ENCODE results near the gene SENP3. TPM values are rescaled to one million over a fixed set of nuclear protein-coding genes. Genes with fewer than 3 reads are reported as not detected.

Gene SENP3
- polyA plus RNA-seq (2013, experiment 1 of 2): 53.6 TPM
- polyA plus RNA-seq (2013, experiment 2 of 2): 65.0 TPM

GRCh38 chr17:7561589-7562207, at the start of gene SENP3:
TSS of gene SENP3 (plus strand) at chr17:7561919. CDS start at chr17:7563077, 1,158 bp downstream.
- Histone ChIP-seq H3K4me3 (ENCODE audit: extremely low read depth, insufficient read depth, low read length, poor library complexity, severe bottlenecking) (peak within 1 kb of the TSS; percentile 97), H3K36me3 (ENCODE audit: control insufficient read depth, insufficient read depth, low read length) (peaks cover 40% of the 10 kb centered on the region), H3K9me3 (ENCODE audit: control insufficient read depth, low read length) (no peaks in the 10 kb centered on the region), H3K4me1 (ENCODE audit: control insufficient read depth, insufficient read depth, low read length, poor library complexity, severe bottlenecking) (peaks cover 31% of the 10 kb centered on the region), H3K27ac (ENCODE audit: low read depth, low read length, severe bottlenecking) (peak within 1 kb of the TSS; percentile 81)
- WGBS, 2 experiments (ENCODE audit: insufficient coverage in 2 of 2): 0% methylated on average over 36 to 74 of the region's 82 CpGs

GRCh38 chr17:7512105-7512504, 49.6 kb upstream of the SENP3 start:
- 95 to 97% methylated on average over 12 to 15 of the region's 15 CpGs for WGBS, 2 experiments (ENCODE audit: insufficient coverage in 2 of 2)
- Histone ChIP-seq H3K4me3 (ENCODE audit: extremely low read depth, insufficient read depth, low read length, poor library complexity, severe bottlenecking) (no peak overlapping the region), H3K4me1 (ENCODE audit: control insufficient read depth, insufficient read depth, low read length, poor library complexity, severe bottlenecking) (no peaks in the 10 kb centered on the region), H3K36me3 (ENCODE audit: control insufficient read depth, insufficient read depth, low read length) (peaks cover 98% of the 10 kb centered on the region), H3K9me3 (ENCODE audit: control insufficient read depth, low read length) (no peaks in the 10 kb centered on the region), H3K27ac (ENCODE audit: low read depth, low read length, severe bottlenecking) (no peak overlapping the region)

DNA sequence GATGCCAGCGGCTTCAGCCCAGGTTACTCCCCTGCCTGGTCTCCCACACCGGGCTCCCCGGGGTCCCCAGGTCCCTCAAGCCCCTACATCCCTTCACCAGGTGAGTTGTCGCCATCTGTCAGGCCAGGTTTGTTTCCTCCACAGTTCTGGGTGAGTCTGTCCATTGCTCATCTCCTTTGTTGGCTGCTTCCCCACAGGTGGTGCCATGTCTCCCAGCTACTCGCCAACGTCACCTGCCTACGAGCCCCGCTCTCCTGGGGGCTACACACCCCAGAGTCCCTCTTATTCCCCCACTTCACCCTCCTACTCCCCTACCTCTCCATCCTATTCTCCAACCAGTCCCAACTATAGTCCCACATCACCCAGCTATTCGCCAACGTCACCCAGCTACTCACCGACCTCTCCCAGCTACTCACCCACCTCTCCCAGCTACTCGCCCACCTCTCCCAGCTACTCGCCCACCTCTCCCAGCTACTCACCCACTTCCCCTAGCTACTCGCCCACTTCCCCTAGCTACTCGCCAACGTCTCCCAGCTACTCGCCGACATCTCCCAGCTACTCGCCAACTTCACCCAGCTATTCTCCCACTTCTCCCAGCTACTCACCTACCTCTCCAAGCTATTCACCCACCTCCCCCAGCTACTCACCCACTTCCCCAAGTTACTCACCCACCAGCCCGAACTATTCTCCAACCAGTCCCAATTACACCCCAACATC, 48.7 kb upstream of the SENP3 start:
- no peak overlapping the region for H3K27ac ChIP-seq (ENCODE audit: low read depth, low read length, severe bottlenecking)
- no peaks in the 10 kb centered on the region for H3K4me1 ChIP-seq (ENCODE audit: control insufficient read depth, insufficient read depth, low read length, poor library complexity, severe bottlenecking)
- 90 to 96% methylated on average over 17 to 20 of the region's 20 CpGs for WGBS, 2 experiments (ENCODE audit: insufficient coverage in 2 of 2)
- no peak overlapping the region for H3K4me3 ChIP-seq (ENCODE audit: extremely low read depth, insufficient read depth, low read length, poor library complexity, severe bottlenecking)
- peaks cover 92% of the 10 kb centered on the region for H3K36me3 ChIP-seq (ENCODE audit: control insufficient read depth, insufficient read depth, low read length)
- no peaks in the 10 kb centered on the region for H3K9me3 ChIP-seq (ENCODE audit: control insufficient read depth, low read length)

DNA sequence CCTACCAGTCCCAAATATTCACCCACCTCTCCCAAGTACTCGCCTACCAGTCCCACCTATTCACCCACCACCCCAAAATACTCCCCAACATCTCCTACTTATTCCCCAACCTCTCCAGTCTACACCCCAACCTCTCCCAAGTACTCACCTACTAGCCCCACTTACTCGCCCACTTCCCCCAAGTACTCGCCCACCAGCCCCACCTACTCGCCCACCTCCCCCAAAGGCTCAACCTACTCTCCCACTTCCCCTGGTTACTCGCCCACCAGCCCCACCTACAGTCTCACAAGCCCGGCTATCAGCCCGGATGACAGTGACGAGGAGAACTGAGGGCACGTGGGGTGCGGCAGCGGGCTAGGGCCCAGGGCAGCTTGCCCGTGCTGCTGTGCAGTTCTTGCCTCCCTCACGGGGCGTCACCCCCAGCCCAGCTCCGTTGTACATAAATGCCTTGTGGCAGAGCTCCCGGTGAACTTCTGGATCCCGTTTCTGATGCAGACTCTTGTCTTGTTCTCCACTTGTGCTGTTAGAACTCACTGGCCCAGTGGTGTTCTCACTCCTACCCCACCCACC, 47.8 kb upstream of the SENP3 start:
- Histone ChIP-seq H3K4me3 (ENCODE audit: extremely low read depth, insufficient read depth, low read length, poor library complexity, severe bottlenecking) (no peak overlapping the region), H3K27ac (ENCODE audit: low read depth, low read length, severe bottlenecking) (no peak overlapping the region), H3K36me3 (ENCODE audit: control insufficient read depth, insufficient read depth, low read length) (peaks cover 82% of the 10 kb centered on the region), H3K9me3 (ENCODE audit: control insufficient read depth, low read length) (no peaks in the 10 kb centered on the region), H3K4me1 (ENCODE audit: control insufficient read depth, insufficient read depth, low read length, poor library complexity, severe bottlenecking) (no peaks in the 10 kb centered on the region)
- WGBS, 2 experiments (ENCODE audit: insufficient coverage in 2 of 2): 88 to 92% methylated on average over 14 to 16 of the region's 17 CpGs

DNA sequence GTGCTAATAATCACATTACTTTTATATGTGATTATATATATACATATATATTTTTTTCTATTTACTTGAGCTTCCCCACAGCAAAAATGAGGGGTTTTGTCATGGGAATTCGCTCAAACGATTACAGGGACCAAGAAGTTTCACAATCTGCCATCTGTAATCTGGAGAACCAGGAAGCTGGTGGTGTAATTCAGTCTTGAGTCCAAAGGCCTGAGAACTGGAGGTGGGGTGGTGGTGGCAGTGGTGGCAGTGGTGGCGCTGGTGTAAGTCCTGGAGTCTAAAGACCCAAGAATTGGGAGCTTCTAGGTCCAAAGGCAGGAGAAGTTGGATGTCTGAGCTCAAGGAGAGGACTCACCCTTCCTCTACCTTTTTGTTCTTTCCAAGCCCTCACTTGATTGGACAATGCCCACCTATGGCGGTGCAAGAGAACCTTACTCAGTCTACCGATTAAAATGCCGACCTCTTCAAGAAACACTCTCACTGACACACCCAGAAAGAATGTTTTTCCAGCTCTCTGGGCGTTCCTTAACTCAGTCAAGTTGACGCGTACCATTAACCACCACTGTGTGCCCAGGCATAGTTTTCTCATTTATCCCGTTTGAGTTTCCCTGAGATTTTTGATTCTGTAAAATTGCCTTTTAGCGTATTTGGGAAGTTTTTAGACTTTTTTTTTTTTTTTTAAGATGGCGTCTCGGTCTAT, 45.7 kb upstream of the SENP3 start:
- no peaks in the 10 kb centered on the region for H3K4me1 ChIP-seq (ENCODE audit: control insufficient read depth, insufficient read depth, low read length, poor library complexity, severe bottlenecking)
- 90 to 92% methylated on average over 8 of the region's 13 CpGs for WGBS, 2 experiments (ENCODE audit: insufficient coverage in 2 of 2)

DNA sequence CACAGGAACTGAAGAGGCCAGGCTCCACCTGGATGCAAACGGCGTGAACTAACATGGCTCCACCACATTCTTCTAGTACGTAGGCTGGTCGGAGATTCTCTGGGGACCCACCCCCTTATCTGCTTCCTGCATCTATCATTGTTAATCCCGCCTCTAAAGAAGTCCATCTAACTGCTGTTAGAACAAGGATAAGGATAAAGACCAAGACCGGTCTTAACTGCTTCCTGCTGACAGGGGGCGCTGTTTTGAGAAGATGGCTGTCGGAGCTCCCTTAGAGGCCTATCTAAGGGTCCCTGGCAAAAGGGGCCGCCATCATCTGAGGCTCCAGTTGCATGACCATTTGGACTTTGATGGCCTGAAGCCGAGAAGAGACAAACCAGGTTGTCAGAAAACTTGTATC, 38.7 kb upstream of the SENP3 start:
- H3K27ac ChIP-seq (ENCODE audit: low read depth, low read length, severe bottlenecking): no peak overlapping the region
- WGBS, 2 experiments (ENCODE audit: insufficient coverage in 2 of 2): 70 to 73% methylated on average over 5 to 8 of the region's 10 CpGs

More for the DNA sequence above, 45.7 kb upstream of the SENP3 start:
- H3K27ac ChIP-seq (ENCODE audit: low read depth, low read length, severe bottlenecking): no peak overlapping the region
- H3K4me3 ChIP-seq (ENCODE audit: extremely low read depth, insufficient read depth, low read length, poor library complexity, severe bottlenecking): no peak overlapping the region
- H3K9me3 ChIP-seq (ENCODE audit: control insufficient read depth, low read length): no peaks in the 10 kb centered on the region
- H3K36me3 ChIP-seq (ENCODE audit: control insufficient read depth, insufficient read depth, low read length): peaks cover 61% of the 10 kb centered on the region

GRCh38 chr17:7528842-7529241, 32.9 kb upstream of the SENP3 start:
- H3K27ac ChIP-seq (ENCODE audit: low read depth, low read length, severe bottlenecking): no peak overlapping the region
- H3K9me3 ChIP-seq (ENCODE audit: control insufficient read depth, low read length): peaks cover 23% of the 10 kb centered on the region
- H3K4me1 ChIP-seq (ENCODE audit: control insufficient read depth, insufficient read depth, low read length, poor library complexity, severe bottlenecking): no peaks in the 10 kb centered on the region
- no peaks in the 10 kb centered on the region for H3K36me3 ChIP-seq (ENCODE audit: control insufficient read depth, insufficient read depth, low read length)
- no peak overlapping the region for H3K4me3 ChIP-seq (ENCODE audit: extremely low read depth, insufficient read depth, low read length, poor library complexity, severe bottlenecking)

More for the DNA sequence above, 38.7 kb upstream of the SENP3 start:
- H3K9me3 ChIP-seq (ENCODE audit: control insufficient read depth, low read length): peaks cover 18% of the 10 kb centered on the region
- H3K4me1 ChIP-seq (ENCODE audit: control insufficient read depth, insufficient read depth, low read length, poor library complexity, severe bottlenecking): no peaks in the 10 kb centered on the region
- no peaks in the 10 kb centered on the region for H3K36me3 ChIP-seq (ENCODE audit: control insufficient read depth, insufficient read depth, low read length)
- no peak overlapping the region for H3K4me3 ChIP-seq (ENCODE audit: extremely low read depth, insufficient read depth, low read length, poor library complexity, severe bottlenecking)

DNA sequence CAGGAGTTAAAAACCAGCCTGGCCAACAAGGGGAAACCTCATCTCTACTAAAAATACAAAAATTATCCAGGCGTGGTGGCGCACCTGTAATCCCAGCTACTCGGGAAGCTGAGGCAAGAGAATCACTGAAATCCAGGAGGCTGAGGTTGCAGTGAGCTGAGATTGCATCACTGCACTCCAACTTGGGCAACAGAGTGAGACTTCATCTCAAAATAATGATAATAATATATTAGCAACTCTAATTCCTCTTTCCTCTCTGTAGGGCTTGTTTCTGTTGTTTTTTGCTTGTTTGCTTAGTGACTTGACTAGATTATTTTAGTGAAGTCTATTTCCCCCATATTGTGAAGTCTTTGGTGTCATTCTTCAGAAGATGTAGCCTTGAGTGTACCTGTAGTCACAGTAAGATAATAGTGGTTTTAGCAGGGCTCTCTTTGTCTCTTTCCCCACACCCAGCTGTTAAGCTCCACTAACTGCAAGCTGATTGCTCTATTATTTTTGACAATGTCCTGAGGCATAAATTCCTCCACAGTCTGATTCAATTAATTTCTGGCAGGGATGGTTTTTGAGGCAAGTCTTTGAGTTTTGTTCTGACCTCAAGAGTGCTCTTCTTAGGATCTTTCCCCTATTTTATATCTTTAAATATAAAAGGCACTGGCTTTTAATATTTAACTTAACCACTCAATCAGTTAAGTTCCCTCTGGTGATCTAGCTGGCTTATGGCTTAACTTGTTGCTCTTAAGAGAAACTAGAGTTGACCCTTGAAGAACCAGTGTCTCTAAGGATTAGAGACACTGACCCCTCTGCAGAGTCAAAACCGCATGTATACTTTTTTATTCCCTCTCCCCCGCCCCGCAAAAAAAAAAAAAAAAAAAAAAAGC, 31.5 kb upstream of the SENP3 start:
- WGBS, 2 experiments (ENCODE audit: insufficient coverage in 2 of 2): 88% methylated on average over 3 of the region's 6 CpGs; no CpG with 5 or more reads in 1 of the 2 experiments
- Histone ChIP-seq H3K9me3 (ENCODE audit: control insufficient read depth, low read length) (peaks cover 23% of the 10 kb centered on the region), H3K4me3 (ENCODE audit: extremely low read depth, insufficient read depth, low read length, poor library complexity, severe bottlenecking) (no peak overlapping the region), H3K27ac (ENCODE audit: low read depth, low read length, severe bottlenecking) (no peak overlapping the region), H3K36me3 (ENCODE audit: control insufficient read depth, insufficient read depth, low read length) (no peaks in the 10 kb centered on the region), H3K4me1 (ENCODE audit: control insufficient read depth, insufficient read depth, low read length, poor library complexity, severe bottlenecking) (no peaks in the 10 kb centered on the region)

DNA sequence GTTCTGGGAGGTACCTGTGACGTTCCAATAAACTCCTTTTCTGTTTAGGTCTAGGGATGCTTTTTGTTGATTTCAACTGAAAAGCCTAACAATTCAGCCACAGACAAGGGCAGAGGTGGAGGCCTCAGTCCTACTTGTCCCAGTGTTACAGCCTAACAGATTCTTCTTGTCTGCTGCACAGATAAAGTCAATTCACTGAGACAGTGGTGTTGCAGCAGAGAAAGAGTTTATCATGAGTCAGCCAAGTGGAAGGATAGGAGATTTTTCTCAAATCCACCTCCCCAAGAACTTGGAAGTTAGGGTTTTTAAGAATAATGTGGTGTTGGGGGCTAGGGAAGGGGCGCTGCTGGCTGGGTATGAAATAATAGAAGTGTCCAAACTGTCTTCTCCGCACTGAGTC, 23.7 kb upstream of the SENP3 start:
- WGBS, 2 experiments (ENCODE audit: insufficient coverage in 2 of 2): 93% methylated on average over 3 of the region's 3 CpGs; no CpG with 5 or more reads in 1 of the 2 experiments
- no peak overlapping the region for H3K4me3 ChIP-seq (ENCODE audit: extremely low read depth, insufficient read depth, low read length, poor library complexity, severe bottlenecking)
- no peaks in the 10 kb centered on the region for H3K4me1 ChIP-seq (ENCODE audit: control insufficient read depth, insufficient read depth, low read length, poor library complexity, severe bottlenecking)

More for the DNA sequence above, 23.7 kb upstream of the SENP3 start:
- no peak overlapping the region for H3K27ac ChIP-seq (ENCODE audit: low read depth, low read length, severe bottlenecking)
- no peaks in the 10 kb centered on the region for H3K36me3 ChIP-seq (ENCODE audit: control insufficient read depth, insufficient read depth, low read length)
- H3K9me3 ChIP-seq (ENCODE audit: control insufficient read depth, low read length): peaks cover 21% of the 10 kb centered on the region
